ENCODE results near the gene BABAM2.

The BABAM2 gene

DNA sequence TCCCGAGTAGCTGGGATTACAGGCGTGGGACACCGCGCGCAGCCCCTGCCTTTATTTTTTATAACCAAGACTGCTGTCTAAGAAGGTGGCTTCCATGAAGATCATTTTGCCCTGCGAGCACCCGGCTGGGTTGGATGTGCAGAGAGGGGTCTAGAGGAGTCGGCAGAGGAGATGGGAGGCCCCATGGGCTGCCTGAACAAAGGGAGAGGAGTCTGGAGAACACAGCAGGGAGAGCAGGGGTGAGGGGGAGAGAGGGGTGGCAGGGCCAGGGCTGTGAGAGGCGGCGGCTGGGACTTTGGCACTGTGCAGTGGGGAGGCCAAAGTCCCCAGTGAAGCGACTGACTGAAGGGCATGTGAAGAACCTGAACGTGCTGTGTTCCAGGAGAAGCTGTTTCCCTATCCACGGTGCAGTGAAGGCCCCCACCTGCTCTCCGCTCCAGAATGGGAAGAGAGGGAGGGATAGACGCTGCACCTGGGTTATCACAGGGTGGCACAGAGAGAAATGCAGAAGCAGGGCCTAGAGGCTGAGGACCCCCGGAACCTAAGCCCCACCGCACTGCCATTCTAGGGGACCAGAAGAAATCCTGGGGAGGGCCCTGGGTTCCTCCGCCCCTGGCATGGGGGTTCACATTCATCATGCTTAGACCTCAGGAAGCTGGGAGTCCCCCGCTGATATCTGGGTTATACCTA, 477.3 kb downstream of the BABAM2 start:
- H3K4me1 ChIP-seq (ENCODE audit: low read length): no peaks in the 10 kb centered on the region
- no peak overlapping the region for H3K27ac ChIP-seq (ENCODE audit: low read length)

DNA sequence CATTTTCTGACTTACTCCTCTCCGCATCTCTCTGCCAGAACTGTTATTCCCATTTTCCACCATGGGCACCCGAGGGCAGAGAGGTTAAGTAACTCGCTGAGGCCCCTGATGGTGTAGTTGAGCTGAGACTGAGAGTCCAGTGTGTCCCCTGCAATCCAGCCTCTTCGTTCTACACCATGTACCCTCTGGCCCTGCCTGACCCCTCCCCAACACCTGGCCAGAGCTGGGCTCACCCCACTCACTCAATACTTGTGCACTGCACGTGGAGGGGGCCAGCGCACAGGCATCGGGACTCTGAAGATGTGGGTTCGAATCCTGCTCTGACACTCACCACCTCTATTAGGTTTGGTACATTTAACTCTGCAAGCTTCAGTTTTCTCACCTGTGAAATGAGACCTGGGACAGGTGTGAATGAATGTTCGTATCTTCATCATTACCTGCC, 477.8 kb downstream of the BABAM2 start:
- H3K4me2 ChIP-seq (ENCODE audit: low read depth, low read length): no peak overlapping the region

More for the DNA sequence above, 477.3 kb downstream of the BABAM2 start:
- Histone ChIP-seq H4K20me1 (ENCODE audit: insufficient read depth, low read length) (no peaks in the 10 kb centered on the region), H3K9me3 (replicated peaks; ENCODE audit: insufficient read depth, low read length) (no peaks in the 10 kb centered on the region), H3K36me3 (replicated peaks; ENCODE audit: insufficient read depth, low read length) (no peaks in the 10 kb centered on the region), H3K9me2 (replicated peaks; ENCODE audit: insufficient read depth, low read length) (no peaks in the 10 kb centered on the region), H3K27me3 (replicated peaks; ENCODE audit: insufficient read depth, low read length) (no peaks in the 10 kb centered on the region), H2AFZ (ENCODE audit: low read length) (no peak overlapping the region), H3F3A (ENCODE audit: insufficient read depth, low read length) (no peaks in the 10 kb centered on the region), H3K4me3 (ENCODE audit: low read length) (no peak overlapping the region), H3K79me2 (ENCODE audit: low read length) (no peaks in the 10 kb centered on the region), H3K9ac (ENCODE audit: low read length) (no peak overlapping the region), H3K4me2 (ENCODE audit: low read depth, low read length) (no peak overlapping the region)
- TF ChIP-seq, protein P1, sequence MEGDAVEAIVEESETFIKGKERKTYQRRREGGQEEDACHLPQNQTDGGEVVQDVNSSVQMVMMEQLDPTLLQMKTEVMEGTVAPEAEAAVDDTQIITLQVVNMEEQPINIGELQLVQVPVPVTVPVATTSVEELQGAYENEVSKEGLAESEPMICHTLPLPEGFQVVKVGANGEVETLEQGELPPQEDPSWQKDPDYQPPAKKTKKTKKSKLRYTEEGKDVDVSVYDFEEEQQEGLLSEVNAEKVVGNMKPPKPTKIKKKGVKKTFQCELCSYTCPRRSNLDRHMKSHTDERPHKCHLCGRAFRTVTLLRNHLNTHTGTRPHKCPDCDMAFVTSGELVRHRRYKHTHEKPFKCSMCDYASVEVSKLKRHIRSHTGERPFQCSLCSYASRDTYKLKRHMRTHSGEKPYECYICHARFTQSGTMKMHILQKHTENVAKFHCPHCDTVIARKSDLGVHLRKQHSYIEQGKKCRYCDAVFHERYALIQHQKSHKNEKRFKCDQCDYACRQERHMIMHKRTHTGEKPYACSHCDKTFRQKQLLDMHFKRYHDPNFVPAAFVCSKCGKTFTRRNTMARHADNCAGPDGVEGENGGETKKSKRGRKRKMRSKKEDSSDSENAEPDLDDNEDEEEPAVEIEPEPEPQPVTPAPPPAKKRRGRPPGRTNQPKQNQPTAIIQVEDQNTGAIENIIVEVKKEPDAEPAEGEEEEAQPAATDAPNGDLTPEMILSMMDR (IDR thresholded peaks at IDR 0.05; ENCODE audit: low read length): no peak
- TF ChIP-seq EZH2 (optimal IDR thresholded peaks at IDR 0.05; ENCODE audit: low read depth, low read length): no peak
- no peak for TF ChIP-seq EZH2phosphoT487 (IDR thresholded peaks at IDR 0.05; ENCODE audit: low read length)
- no peak for DNase-seq

DNA sequence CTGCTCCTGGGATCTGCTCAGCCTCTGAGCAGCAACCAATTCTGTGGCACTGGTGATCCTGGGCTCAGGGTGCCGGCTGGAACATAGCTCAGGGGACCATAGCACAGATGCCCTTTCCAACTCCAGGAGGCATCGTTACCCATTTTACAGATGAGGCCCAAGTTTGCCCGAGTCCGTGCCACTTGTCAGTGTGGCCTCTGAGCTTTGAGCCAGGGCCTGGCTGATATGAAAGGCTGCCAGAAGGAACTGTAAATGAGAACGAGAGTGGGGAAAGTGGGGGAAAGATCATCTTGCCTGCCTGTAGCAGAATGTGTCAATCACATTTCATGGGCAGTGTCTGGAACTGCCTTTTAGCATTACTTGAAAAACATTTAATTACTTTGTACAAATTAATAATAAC, 478.8 kb downstream of the BABAM2 start:
- Histone ChIP-seq H3K4me3 (ENCODE audit: low read length) (no peak overlapping the region), H3K27ac (ENCODE audit: low read length) (no peak overlapping the region), H3K27me3 (replicated peaks; ENCODE audit: insufficient read depth, low read length) (no peaks in the 10 kb centered on the region), H3F3A (ENCODE audit: insufficient read depth, low read length) (no peaks in the 10 kb centered on the region), H3K9ac (ENCODE audit: low read length) (no peak overlapping the region), H3K9me3 (replicated peaks; ENCODE audit: insufficient read depth, low read length) (no peaks in the 10 kb centered on the region), H3K36me3 (replicated peaks; ENCODE audit: insufficient read depth, low read length) (no peaks in the 10 kb centered on the region), H2AFZ (ENCODE audit: low read length) (no peak overlapping the region), H4K20me1 (ENCODE audit: insufficient read depth, low read length) (no peaks in the 10 kb centered on the region), H3K9me2 (replicated peaks; ENCODE audit: insufficient read depth, low read length) (no peaks in the 10 kb centered on the region), H3K79me2 (ENCODE audit: low read length) (no peaks in the 10 kb centered on the region), H3K4me2 (ENCODE audit: low read depth, low read length) (no peak overlapping the region), H3K4me1 (ENCODE audit: low read length) (no peaks in the 10 kb centered on the region)
- no peak for DNase-seq
- TF ChIP-seq, protein P1 (IDR thresholded peaks at IDR 0.05; ENCODE audit: low read length): no peak
- TF ChIP-seq EZH2phosphoT487 (IDR thresholded peaks at IDR 0.05; ENCODE audit: low read length): no peak
- no peak for TF ChIP-seq EZH2 (optimal IDR thresholded peaks at IDR 0.05; ENCODE audit: low read depth, low read length)

More for the DNA sequence above, 477.8 kb downstream of the BABAM2 start:
- TF ChIP-seq EZH2phosphoT487 (IDR thresholded peaks at IDR 0.05; ENCODE audit: low read length): no peak
- TF ChIP-seq, protein P1 (IDR thresholded peaks at IDR 0.05; ENCODE audit: low read length): no peak
- no peak for TF ChIP-seq EZH2 (optimal IDR thresholded peaks at IDR 0.05; ENCODE audit: low read depth, low read length)
- Histone ChIP-seq H3K27me3 (replicated peaks; ENCODE audit: insufficient read depth, low read length) (no peaks in the 10 kb centered on the region), H3K27ac (ENCODE audit: low read length) (no peak overlapping the region), H3F3A (ENCODE audit: insufficient read depth, low read length) (no peaks in the 10 kb centered on the region), H3K36me3 (replicated peaks; ENCODE audit: insufficient read depth, low read length) (no peaks in the 10 kb centered on the region), H3K4me3 (ENCODE audit: low read length) (no peak overlapping the region), H3K9me3 (replicated peaks; ENCODE audit: insufficient read depth, low read length) (no peaks in the 10 kb centered on the region), H2AFZ (ENCODE audit: low read length) (no peak overlapping the region), H3K79me2 (ENCODE audit: low read length) (no peaks in the 10 kb centered on the region), H3K9ac (ENCODE audit: low read length) (no peak overlapping the region), H3K9me2 (replicated peaks; ENCODE audit: insufficient read depth, low read length) (no peaks in the 10 kb centered on the region), H4K20me1 (ENCODE audit: insufficient read depth, low read length) (no peaks in the 10 kb centered on the region), H3K4me1 (ENCODE audit: low read length) (no peaks in the 10 kb centered on the region)
- no peak for DNase-seq
